GM18505 (cell line): ENCODE data around the gene ATXN1.

Experiments
- ATAC-seq: cut with Tn5 transposase; IDR thresholded peaks from one replicate; pipeline ENCODE4 v1.9.1; 2021; ENCODE audit not compliant: unreplicated experiment
- POLR2A ChIP-seq: IDR thresholded peaks from 4 replicates; pipeline ENCODE4 v1.6.1; 2011; ENCODE audit warnings: borderline replicate concordance; ENCODE audit not compliant: insufficient read depth, insufficient read length; ENCODE audit errors: extremely low read depth

Gene ATXN1

GRCh38 chr6:16754274-16754673 lies 7.0 kb downstream of the ATXN1 start:
- TF ChIP-seq POLR2A: no peak
- no peak for ATAC-seq

GRCh38 chr6:16753341-16753740 lies 7.9 kb downstream of the ATXN1 start:
- ATAC-seq: no peak
- TF ChIP-seq POLR2A: no peak

- ATAC-seq: no peak
- TF ChIP-seq POLR2A: no peak
Measured at GRCh38 chr6:16752206-16752866, 8.9 kb downstream of the ATXN1 start.

GRCh38 chr6:16751251-16751946 lies 9.9 kb downstream of the ATXN1 start:
- TF ChIP-seq POLR2A: no peak
- ATAC-seq: no peak

GRCh38 chr6:16750566-16750965 lies 10.7 kb downstream of the ATXN1 start:
- no peak for TF ChIP-seq POLR2A
- no peak for ATAC-seq

- TF ChIP-seq POLR2A: no peak
- ATAC-seq: no peak
Measured at GRCh38 chr6:16749516-16750485, 11.5 kb downstream of the ATXN1 start.

GRCh38 chr6:16748025-16748319 lies 13.3 kb downstream of the ATXN1 start:
- TF ChIP-seq POLR2A: no peak
- ATAC-seq: no peak

- no peak for ATAC-seq
- TF ChIP-seq POLR2A: no peak
Measured at GRCh38 chr6:16747232-16748024, 13.8 kb downstream of the ATXN1 start.

- ATAC-seq: no peak
- TF ChIP-seq POLR2A: no peak
Measured at GRCh38 chr6:16746812-16747211, 14.4 kb downstream of the ATXN1 start.

GRCh38 chr6:16746401-16746800 lies 14.9 kb downstream of the ATXN1 start:
- TF ChIP-seq POLR2A: no peak
- ATAC-seq: no peak

- no peak for ATAC-seq
- TF ChIP-seq POLR2A: no peak
Measured at GRCh38 chr6:16743664-16744210, 17.5 kb downstream of the ATXN1 start.

GRCh38 chr6:16742116-16742515 lies 19.1 kb downstream of the ATXN1 start:
- ATAC-seq: no peak
- TF ChIP-seq POLR2A: no peak
